BJ (cell line): Measurements from ENCODE around the gene VTI1A. TPM values are rescaled to one million over a fixed set of nuclear protein-coding genes. Genes with fewer than 3 reads are reported as not detected.

ENCODE experiments used
- CTCF ChIA-PET: fragments of 350-600 bp; formaldehyde crosslinking; extraction: SDS; loops from one replicate; lab custom pipeline; 2021; ENCODE audit warnings: antibody characterized with exemption, inconsistent platforms; lab: Yijun Ruan, JAX
- POLR2A ChIA-PET: fragments of 300-600 bp; sonication (Branson Sonifier 250); formaldehyde crosslinking; extraction: SDS; loops from one replicate; lab custom pipeline; 2021; ENCODE audit warnings: antibody characterized with exemption; lab: Charles Lee
- DNase-seq: peaks from one replicate; pipeline ENCODE4 v3.0.0-alpha.2; 2011; ENCODE audit warnings: low read depth
- H3K27me3 ChIP-seq: 2 replicates; pipeline ENCODE4 v1.6.0; 2011; ENCODE audit warnings: low read length; ENCODE audit not compliant: control insufficient read depth, insufficient read depth
- H3K36me3 ChIP-seq: 2 replicates; pipeline ENCODE4 v1.5.1; 2011; ENCODE audit warnings: low read length; ENCODE audit not compliant: control insufficient read depth, insufficient read depth
- H3K4me3 ChIP-seq: 2 replicates; pipeline ENCODE4 v1.5.1; 2011; ENCODE audit warnings: low read depth, mild to moderate bottlenecking, control low read depth, low read length
- polyA plus RNA-seq: library from polyadenylated mRNA; depleted of rRNA; stranded (reverse); fragments of >200 nt; gene quantifications from 2 replicates; pipeline ENCODE4 v1.2.3, GENCODE V29; 2011
- TF ChIP-seq, protein P1 (sequence below): IDR thresholded peaks from 2 replicates; pipeline ENCODE4 v1.5.1; 2011; ENCODE audit warnings: low read depth, mild to moderate bottlenecking, control low read depth, inconsistent platforms, low read length, moderate library complexity; ENCODE audit not compliant: insufficient read depth

The VTI1A gene
- polyA plus RNA-seq, 1 experiment, result 13.4 TPM

DNA sequence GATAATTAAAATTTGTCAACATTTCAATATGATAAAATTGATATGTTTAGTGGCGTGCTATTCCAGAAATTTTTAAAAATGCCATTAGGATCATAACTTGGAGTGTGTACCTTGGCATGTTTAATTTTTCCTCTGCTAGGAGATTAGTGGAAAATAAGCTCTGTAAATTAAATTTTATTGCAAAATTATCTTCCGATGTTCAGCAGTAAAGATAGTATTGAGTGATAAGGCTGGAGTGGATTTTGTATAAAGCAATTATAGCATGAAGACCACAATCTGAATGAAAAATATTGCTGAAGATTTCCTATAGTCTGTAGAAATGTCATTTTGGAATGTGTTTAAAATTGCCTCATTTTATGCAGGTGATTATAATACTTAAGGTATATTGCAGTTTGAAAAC lies 110.2 kb downstream of the VTI1A start:
- ChIA-PET POLR2A (no interaction called here), CTCF (interaction anchor here (0.6 to 1.4 kb wide), 2 partner anchors 15 to 31 kb away, joined by 3 read pairs; no protein-coding TSS in a partner anchor)
- H3K36me3 ChIP-seq, result no peaks in the 10 kb centered on the region
- TF ChIP-seq, protein P1, sequence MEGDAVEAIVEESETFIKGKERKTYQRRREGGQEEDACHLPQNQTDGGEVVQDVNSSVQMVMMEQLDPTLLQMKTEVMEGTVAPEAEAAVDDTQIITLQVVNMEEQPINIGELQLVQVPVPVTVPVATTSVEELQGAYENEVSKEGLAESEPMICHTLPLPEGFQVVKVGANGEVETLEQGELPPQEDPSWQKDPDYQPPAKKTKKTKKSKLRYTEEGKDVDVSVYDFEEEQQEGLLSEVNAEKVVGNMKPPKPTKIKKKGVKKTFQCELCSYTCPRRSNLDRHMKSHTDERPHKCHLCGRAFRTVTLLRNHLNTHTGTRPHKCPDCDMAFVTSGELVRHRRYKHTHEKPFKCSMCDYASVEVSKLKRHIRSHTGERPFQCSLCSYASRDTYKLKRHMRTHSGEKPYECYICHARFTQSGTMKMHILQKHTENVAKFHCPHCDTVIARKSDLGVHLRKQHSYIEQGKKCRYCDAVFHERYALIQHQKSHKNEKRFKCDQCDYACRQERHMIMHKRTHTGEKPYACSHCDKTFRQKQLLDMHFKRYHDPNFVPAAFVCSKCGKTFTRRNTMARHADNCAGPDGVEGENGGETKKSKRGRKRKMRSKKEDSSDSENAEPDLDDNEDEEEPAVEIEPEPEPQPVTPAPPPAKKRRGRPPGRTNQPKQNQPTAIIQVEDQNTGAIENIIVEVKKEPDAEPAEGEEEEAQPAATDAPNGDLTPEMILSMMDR, result no peak
- no peaks in the 10 kb centered on the region for H3K27me3 ChIP-seq
- no peak for DNase-seq
- H3K4me3 ChIP-seq, result no peak overlapping the region

DNA sequence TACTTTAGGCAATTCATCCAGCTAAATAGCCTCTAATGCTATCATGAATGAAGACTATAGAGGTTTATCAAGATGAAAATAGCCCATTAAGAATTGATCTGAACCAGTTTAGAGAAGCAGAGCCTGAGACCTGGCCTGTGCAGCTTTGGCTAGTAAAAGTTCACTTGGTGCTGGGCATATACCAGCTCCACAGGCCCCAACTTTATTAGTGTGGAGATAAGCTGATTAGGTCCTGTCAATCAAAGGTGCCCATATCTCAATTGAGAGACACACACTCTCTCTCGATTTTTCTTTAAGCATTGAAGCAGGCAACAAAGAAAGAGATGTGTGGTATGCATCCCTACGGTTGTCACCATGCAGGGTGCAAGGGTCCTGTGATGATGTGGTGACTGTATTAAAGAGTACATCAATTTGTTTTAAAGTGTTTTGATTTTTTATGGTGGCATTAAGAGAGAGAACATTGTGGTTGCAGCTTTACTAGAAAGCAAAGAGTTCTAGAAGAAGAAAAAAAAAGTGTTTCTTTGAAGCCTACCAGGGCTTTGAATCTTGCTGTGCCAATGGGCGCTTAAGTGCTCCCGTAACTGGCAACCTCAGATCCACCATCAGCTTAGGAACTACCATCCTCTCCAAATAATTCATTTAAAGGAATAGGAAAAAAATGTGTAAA lies 111.6 kb downstream of the VTI1A start:
- no peak for DNase-seq
- TF ChIP-seq, protein P1, result no peak
- Histone ChIP-seq H3K27me3 (no peaks in the 10 kb centered on the region), H3K4me3 (no peak overlapping the region), H3K36me3 (no peaks in the 10 kb centered on the region)
- CTCF ChIA-PET, result no interaction called here
- POLR2A ChIA-PET, result no interaction called here

DNA sequence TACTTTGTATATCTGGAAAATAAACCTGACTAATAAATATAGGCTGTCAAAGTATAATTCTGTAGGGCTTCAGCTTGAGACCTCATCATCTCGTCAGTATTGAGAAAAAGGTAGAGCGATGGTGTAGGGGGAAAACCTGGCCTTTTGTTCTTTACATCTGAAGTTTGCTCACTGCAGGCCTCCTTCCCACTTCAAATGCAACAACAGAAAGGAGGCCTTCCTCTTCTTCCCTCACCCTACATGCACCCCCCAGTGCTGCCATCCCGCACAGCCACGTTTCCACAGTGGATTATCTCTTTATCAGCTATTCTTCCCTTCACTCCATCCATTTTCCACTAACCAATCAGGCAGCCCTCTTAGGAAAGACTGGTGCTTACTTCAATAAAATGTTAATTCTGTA lies 112.3 kb downstream of the VTI1A start:
- TF ChIP-seq, protein P1, result no peak
- CTCF ChIA-PET, result no interaction called here
- no peaks in the 10 kb centered on the region for H3K36me3 ChIP-seq
- POLR2A ChIA-PET, result no interaction called here
- no peak for DNase-seq
- H3K27me3 ChIP-seq, result no peaks in the 10 kb centered on the region
- H3K4me3 ChIP-seq, result no peak overlapping the region

DNA sequence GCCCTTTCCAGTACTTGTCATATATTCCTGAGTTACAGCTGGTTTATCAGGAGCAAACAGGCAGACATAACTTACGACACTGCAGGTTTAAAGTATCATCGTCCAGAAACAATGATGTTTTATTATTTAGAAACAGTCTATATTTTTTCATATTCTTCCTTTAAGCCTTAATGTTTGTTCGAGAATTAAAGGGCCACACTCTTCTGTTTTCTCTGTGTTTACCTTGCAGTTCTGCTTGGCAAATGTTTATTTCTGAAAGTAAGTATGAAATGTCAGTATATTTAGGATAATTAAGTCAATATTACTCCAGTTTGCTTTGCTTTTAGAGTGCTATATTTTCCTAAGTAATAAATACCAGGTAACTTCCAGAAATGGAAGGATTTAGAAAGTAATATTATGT lies 115.1 kb downstream of the VTI1A start:
- no peaks in the 10 kb centered on the region for H3K27me3 ChIP-seq
- CTCF ChIA-PET, result no interaction called here
- no peak overlapping the region for H3K4me3 ChIP-seq
- no peaks in the 10 kb centered on the region for H3K36me3 ChIP-seq
- DNase-seq, result no peak
- TF ChIP-seq, protein P1, result no peak
- POLR2A ChIA-PET, result no interaction called here

DNA sequence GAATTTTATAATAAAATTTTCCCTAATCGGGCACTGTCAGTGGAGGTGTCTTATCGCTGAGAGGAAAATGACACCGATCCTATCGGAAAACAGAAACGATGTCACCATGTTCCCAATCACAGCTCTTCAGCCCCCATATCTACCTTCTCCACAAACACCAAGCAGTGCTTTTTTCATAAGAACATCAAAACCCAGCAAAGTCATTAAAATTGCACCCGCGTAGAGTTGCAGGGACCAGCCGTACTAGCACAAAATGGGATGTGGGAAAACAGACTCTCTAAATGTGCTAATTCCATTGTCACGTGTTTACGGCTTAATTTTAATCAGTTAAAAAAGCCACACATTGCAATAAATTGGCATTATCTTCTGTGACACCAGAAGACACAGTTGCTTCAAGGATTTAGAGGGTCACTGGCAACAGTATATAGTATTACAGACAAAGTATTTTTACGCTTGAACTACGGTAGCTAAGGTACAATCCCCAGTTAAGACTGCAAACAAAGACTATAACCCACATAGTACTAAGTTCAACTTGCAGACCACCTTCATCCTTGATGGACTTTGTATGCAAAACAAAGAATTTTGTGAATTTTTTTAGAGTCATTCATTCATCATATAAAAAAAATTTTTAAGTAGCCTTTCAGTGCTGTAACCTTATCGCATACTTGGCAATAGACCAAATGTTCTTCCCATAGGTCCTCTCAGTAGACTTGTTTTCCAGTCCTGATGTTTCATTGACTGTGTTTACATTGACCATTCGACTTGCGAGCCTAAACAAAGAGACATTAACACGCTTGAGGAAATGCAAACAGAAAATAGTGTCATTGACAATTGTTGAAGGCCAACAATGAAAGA lies 116.0 kb downstream of the VTI1A start:
- H3K4me3 ChIP-seq, result no peak overlapping the region
- ChIA-PET CTCF (interaction anchor here (0.8 to 2.2 kb wide), 2 partner anchors 812 to 823 kb away, joined by 3 to 7 read pairs; no protein-coding TSS in a partner anchor), POLR2A (no interaction called here)
- no peaks in the 10 kb centered on the region for H3K36me3 ChIP-seq
- TF ChIP-seq, protein P1, result no peak
- no peak for DNase-seq
- H3K27me3 ChIP-seq, result no peaks in the 10 kb centered on the region
